Esophagus (tissue), 2 donors: ENCODE results near the gene SPCS2. TPM values are rescaled to one million over a fixed set of nuclear protein-coding genes. Genes with fewer than 3 reads are reported as not detected.
"Not testable (repeated sequence)": the region's sequence is repeated elsewhere in the genome, so short reads cannot be mapped to it uniquely, and the experiment has no call there.

ENCODE experiments used
- H3K27ac ChIP-seq, 2 donors: one replicate each; pipeline ENCODE4 v1.5.1; 2013; ENCODE audit warnings: low read depth in 2 of 2, mild to moderate bottlenecking in 2 of 2, inconsistent platforms in 1 of 2, low read length in 1 of 2, moderate library complexity in 1 of 2
- H3K27me3 ChIP-seq, 2 donors: one replicate each; pipeline ENCODE4 v1.6.1; 2013; ENCODE audit warnings: low read length in 2 of 2, control low read depth in 1 of 2, mild to moderate bottlenecking in 1 of 2; ENCODE audit not compliant: insufficient read depth in 2 of 2, control insufficient read depth in 1 of 2
- H3K36me3 ChIP-seq, 2 donors: one replicate each; pipeline ENCODE4 v1.6.1; 2013; ENCODE audit warnings: low read length in 1 of 2; ENCODE audit not compliant: control insufficient read depth in 2 of 2, insufficient read depth in 2 of 2
- H3K4me1 ChIP-seq, 2 donors: one replicate each; pipeline ENCODE4 v1.6.1; 2013; ENCODE audit warnings: low read length in 1 of 2; ENCODE audit not compliant: control insufficient read depth in 2 of 2, insufficient read depth in 2 of 2
- H3K4me3 ChIP-seq, 2 donors: one replicate each; pipeline ENCODE4 v1.5.1; 2013; ENCODE audit warnings: low read length in 2 of 2, mild to moderate bottlenecking in 2 of 2, low read depth in 1 of 2, moderate library complexity in 1 of 2
- H3K9me3 ChIP-seq, 2 donors: one replicate each; pipeline ENCODE4 v1.6.1; 2013; ENCODE audit warnings: mild to moderate bottlenecking in 2 of 2, low read depth in 1 of 2, low read length in 1 of 2, moderate library complexity in 1 of 2; ENCODE audit not compliant: control insufficient read depth in 2 of 2, insufficient read depth in 1 of 2
- WGBS, 2 donors: extraction: QIAGEN DNeasy Blood & Tissue Kit; methylation state at CpG; one replicate each; pipeline ENCODE4 v1.1.7; 2013; 5-methylcytosine and 5-hydroxymethylcytosine counted together
- polyA plus RNA-seq, 2 donors: library from polyadenylated mRNA; stranded (reverse); fragments of 200-250 nt; gene quantifications; one replicate each; pipeline ENCODE4 v1.2.3, GENCODE V29; 2013
- donor health status: healthy with polysubstance abuse.
- donor health status: Bipolar disorder and iron deficiency.

Gene SPCS2
- polyA plus RNA-seq, 2 donors, result 86.6 to 95.2 TPM

GRCh38 chr11:75011872-75012271 is 62.8 kb downstream of the SPCS2 start:
- Histone ChIP-seq H3K36me3 (no peaks in the 10 kb centered on the region), H3K4me1 (no peaks in the 10 kb centered on the region), H3K27me3 (no peaks in the 10 kb centered on the region), H3K4me3 (no peak overlapping the region), H3K27ac (no peak overlapping the region), H3K9me3 (no peaks in the 10 kb centered on the region)
- 93 to 95% methylated on average over 6 of the region's 6 CpGs for WGBS, 2 donors

GRCh38 chr11:75013051-75013450 is 64.0 kb downstream of the SPCS2 start:
- Histone ChIP-seq H3K4me1 (no peaks in the 10 kb centered on the region), H3K4me3 (no peak overlapping the region), H3K27ac (no peak overlapping the region), H3K27me3 (no peaks in the 10 kb centered on the region), H3K9me3 (no peaks in the 10 kb centered on the region), H3K36me3 (no peaks in the 10 kb centered on the region)

GRCh38 chr11:75014129-75014528 is 65.1 kb downstream of the SPCS2 start:
- Histone ChIP-seq H3K27me3 (no peaks in the 10 kb centered on the region), H3K36me3 (no peaks in the 10 kb centered on the region), H3K27ac (no peak overlapping the region), H3K9me3 (no peaks in the 10 kb centered on the region), H3K4me3 (no peak overlapping the region), H3K4me1 (no peaks in the 10 kb centered on the region)
- 5 to 21% methylated on average over 1 of the region's 1 CpG for WGBS, 2 donors

- H3K9me3 ChIP-seq, H3K27me3 ChIP-seq, H3K4me1 ChIP-seq, H3K36me3 ChIP-seq, H3K27ac ChIP-seq, H3K4me3 ChIP-seq: not testable (repeated sequence)
- WGBS, 2 donors, result 88 to 92% methylated on average over 3 of the region's 3 CpGs
Measured at GRCh38 chr11:75019200-75019599, 70.1 kb downstream of the SPCS2 start.

GRCh38 chr11:75020328-75020727 is 71.3 kb downstream of the SPCS2 start:
- 73 to 87% methylated on average over 5 of the region's 5 CpGs for WGBS, 2 donors
- H3K4me1 ChIP-seq, H3K27me3 ChIP-seq, H3K4me3 ChIP-seq, H3K9me3 ChIP-seq, H3K27ac ChIP-seq, H3K36me3 ChIP-seq: not testable (repeated sequence)

- Histone ChIP-seq H3K27ac (no peak overlapping the region), H3K36me3 (no peaks in the 10 kb centered on the region), H3K27me3 (no peaks in the 10 kb centered on the region), H3K9me3 (no peaks in the 10 kb centered on the region), H3K4me1 (no peaks in the 10 kb centered on the region), H3K4me3 (no peak overlapping the region)
- WGBS, 2 donors, result 76 to 77% methylated on average over 3 of the region's 3 CpGs
Measured at GRCh38 chr11:75022296-75022695, 73.2 kb downstream of the SPCS2 start.

GRCh38 chr11:75022759-75023396 is 73.8 kb downstream of the SPCS2 start:
- no peaks in the 10 kb centered on the region for H3K9me3 ChIP-seq
- H3K27me3 ChIP-seq, result no peaks in the 10 kb centered on the region
- H3K4me1 ChIP-seq, result no peaks in the 10 kb centered on the region
- H3K27ac ChIP-seq, result no peak overlapping the region
- H3K4me3 ChIP-seq, result no peak overlapping the region
- H3K36me3 ChIP-seq, result no peaks in the 10 kb centered on the region
- 51 to 54% methylated on average over 5 of the region's 5 CpGs for WGBS, 2 donors

GRCh38 chr11:75023446-75024067 is 74.5 kb downstream of the SPCS2 start:
- Histone ChIP-seq H3K27ac (no peak overlapping the region), H3K4me3 (no peak overlapping the region), H3K4me1 (no peaks in the 10 kb centered on the region), H3K36me3 (no peaks in the 10 kb centered on the region), H3K27me3 (no peaks in the 10 kb centered on the region), H3K9me3 (no peaks in the 10 kb centered on the region)
- 93 to 94% methylated on average over 6 of the region's 6 CpGs for WGBS, 2 donors

- 73 to 87% methylated on average over 6 of the region's 6 CpGs for WGBS, 2 donors
- Histone ChIP-seq H3K36me3 (no peaks in the 10 kb centered on the region), H3K9me3 (no peaks in the 10 kb centered on the region), H3K27me3 (no peaks in the 10 kb centered on the region), H3K27ac (no peak overlapping the region), H3K4me3 (no peak overlapping the region), H3K4me1 (no peaks in the 10 kb centered on the region)
Measured at GRCh38 chr11:75024068-75024449, 75.0 kb downstream of the SPCS2 start.

- WGBS, 2 donors, result 65 to 67% methylated on average over 1 of the region's 1 CpG
- H3K9me3 ChIP-seq, result no peaks in the 10 kb centered on the region
Measured at GRCh38 chr11:75024764-75025211, 75.7 kb downstream of the SPCS2 start.

More at GRCh38 chr11:75024764-75025211, 75.7 kb downstream of the SPCS2 start:
- Histone ChIP-seq H3K4me1 (no peaks in the 10 kb centered on the region), H3K36me3 (no peaks in the 10 kb centered on the region), H3K27ac (no peak overlapping the region), H3K27me3 (no peaks in the 10 kb centered on the region), H3K4me3 (no peak overlapping the region)
